SJCRH30 (cell line): Measurements from ENCODE around the gene CLCF1. TPM values are rescaled to one million over a fixed set of nuclear protein-coding genes. Genes with fewer than 3 reads are reported as not detected.

Experiments
- DNase-seq, 2 experiments: peaks; one replicate each; pipeline ENCODE4 v3.0.0-alpha.2; 2015 to 2020
- H3K27ac ChIP-seq: fragments of 250-450 bp; sonication (Bioruptor Pico); 2 replicates; pipeline ENCODE4 v1.5.1; 2020; ENCODE audit warnings: mild to moderate bottlenecking, moderate library complexity
- H3K27me3 ChIP-seq: fragments of 250-450 bp; sonication (Bioruptor Pico); 2 replicates; pipeline ENCODE4 v1.5.1; 2020; ENCODE audit warnings: mild to moderate bottlenecking, moderate library complexity
- H3K36me3 ChIP-seq: fragments of 250-450 bp; sonication (Bioruptor Pico); 2 replicates; pipeline ENCODE4 v1.5.1; 2020; ENCODE audit warnings: mild to moderate bottlenecking, moderate library complexity
- H3K4me1 ChIP-seq: fragments of 250-450 bp; sonication (Bioruptor Pico); 2 replicates; pipeline ENCODE4 v1.5.1; 2020; ENCODE audit warnings: mild to moderate bottlenecking, moderate library complexity
- H3K4me3 ChIP-seq: fragments of 250-450 bp; sonication (Bioruptor Pico); 2 replicates; pipeline ENCODE4 v1.5.1; 2020; ENCODE audit warnings: mild to moderate bottlenecking, moderate library complexity
- H3K9me3 ChIP-seq: fragments of 250-450 bp; sonication (Bioruptor Pico); replicated peaks from 2 replicates; pipeline ENCODE4 v1.5.1; 2020; ENCODE audit warnings: mild to moderate bottlenecking, moderate library complexity
- total RNA-seq: library from RNA; depleted of rRNA; stranded (reverse); fragments of >200 nt; shearing (Covaris generic); gene quantifications from 2 replicates; pipeline ENCODE4 v1.2.3, GENCODE V29; 2014

Gene CLCF1
- total RNA-seq, 1 experiment from 2014 or later = 6.1 TPM

GRCh38 chr11:67354075-67355022, 19.0 kb downstream of the CLCF1 start:
- no peaks in the 10 kb centered on the region for H3K36me3 ChIP-seq

GRCh38 chr11:67353317-67354074, 19.9 kb downstream of the CLCF1 start, which contains the start of gene POLD4:
POLD4 (minus strand) TSS chr11:67353546; CDS start chr11:67353399, 147 bp downstream.
- Histone ChIP-seq H3K27ac (peak within 1 kb of the TSS; percentile 100), H3K4me3 (peak within 1 kb of the TSS; percentile 57), H3K4me1 (peaks cover 38% of the 10 kb centered on the region), H3K27me3 (no peaks in the 10 kb centered on the region), H3K36me3 (no peaks in the 10 kb centered on the region), H3K9me3 (no peaks in the 10 kb centered on the region)
- peak; percentile 99 for DNase-seq

More at GRCh38 chr11:67354075-67355022, 19.0 kb downstream of the CLCF1 start:
- Histone ChIP-seq H3K27me3 (no peaks in the 10 kb centered on the region), H3K4me1 (peaks cover 38% of the 10 kb centered on the region), H3K4me3 (peak overlapping the region; percentile 39), H3K27ac (peak overlapping the region; percentile 100), H3K9me3 (no peaks in the 10 kb centered on the region)
- DNase-seq = peak; percentile 93

GRCh38 chr11:67352546-67353316, 20.7 kb downstream of the CLCF1 start:
- Histone ChIP-seq H3K27me3 (no peaks in the 10 kb centered on the region), H3K36me3 (no peaks in the 10 kb centered on the region), H3K27ac (peak overlapping the region; percentile 100), H3K4me3 (peak overlapping the region; percentile 57), H3K4me1 (peaks cover 38% of the 10 kb centered on the region), H3K9me3 (no peaks in the 10 kb centered on the region)
- no peak for DNase-seq

- DNase-seq = peak in 1 of 2 experiments; percentile 75
- H3K36me3 ChIP-seq = no peaks in the 10 kb centered on the region
- H3K9me3 ChIP-seq = no peaks in the 10 kb centered on the region
- H3K4me1 ChIP-seq = peaks cover 28% of the 10 kb centered on the region
- H3K4me3 ChIP-seq = peak overlapping the region; percentile 57; the same call in 1 of the 2 replicates
- no peak overlapping the region; the same call in 1 of the 2 replicates for H3K27ac ChIP-seq
- H3K27me3 ChIP-seq = no peaks in the 10 kb centered on the region
These were observed 22.0 kb downstream of the CLCF1 start for GRCh38 chr11:67351275-67352005.

GRCh38 chr11:67349928-67350465, 23.4 kb downstream of the CLCF1 start:
- peaks cover 13% of the 10 kb centered on the region for H3K4me1 ChIP-seq
- H3K27ac ChIP-seq = no peak overlapping the region
- no peaks in the 10 kb centered on the region for H3K36me3 ChIP-seq
- no peaks in the 10 kb centered on the region for H3K27me3 ChIP-seq
- no peak overlapping the region for H3K4me3 ChIP-seq
- no peaks in the 10 kb centered on the region for H3K9me3 ChIP-seq
- DNase-seq = no peak

- H3K27ac ChIP-seq = no peak overlapping the region
- no peaks in the 10 kb centered on the region for H3K27me3 ChIP-seq
- no peaks in the 10 kb centered on the region for H3K36me3 ChIP-seq
- H3K4me1 ChIP-seq = peaks cover 10% of the 10 kb centered on the region
- no peaks in the 10 kb centered on the region for H3K9me3 ChIP-seq
- DNase-seq = no peak
- H3K4me3 ChIP-seq = no peak overlapping the region
These were observed 23.9 kb downstream of the CLCF1 start for GRCh38 chr11:67349457-67349856.

GRCh38 chr11:67349036-67349435, 24.4 kb downstream of the CLCF1 start:
- Histone ChIP-seq H3K4me3 (no peak overlapping the region), H3K9me3 (no peaks in the 10 kb centered on the region), H3K27me3 (no peaks in the 10 kb centered on the region), H3K4me1 (peaks cover 7% of the 10 kb centered on the region), H3K27ac (no peak overlapping the region), H3K36me3 (no peaks in the 10 kb centered on the region)
- DNase-seq = no peak

- no peaks in the 10 kb centered on the region for H3K9me3 ChIP-seq
- no peak for DNase-seq
- peaks cover 4% of the 10 kb centered on the region for H3K4me1 ChIP-seq
- H3K4me3 ChIP-seq = no peak overlapping the region
- no peaks in the 10 kb centered on the region for H3K36me3 ChIP-seq
- H3K27me3 ChIP-seq = no peaks in the 10 kb centered on the region
- no peak overlapping the region for H3K27ac ChIP-seq
These were observed 25.2 kb downstream of the CLCF1 start for GRCh38 chr11:67347964-67348749.

GRCh38 chr11:67345920-67346819, 27.2 kb downstream of the CLCF1 start:
- Histone ChIP-seq H3K36me3 (no peaks in the 10 kb centered on the region), H3K27ac (no peak overlapping the region), H3K9me3 (no peaks in the 10 kb centered on the region), H3K27me3 (no peaks in the 10 kb centered on the region), H3K4me1 (no peaks in the 10 kb centered on the region; the same call in 1 of the 2 replicates), H3K4me3 (no peak overlapping the region)
- DNase-seq = peak in 1 of 2 experiments; percentile 56

- H3K4me3 ChIP-seq = no peak overlapping the region
- no peak overlapping the region for H3K27ac ChIP-seq
- no peaks in the 10 kb centered on the region for H3K9me3 ChIP-seq
- no peaks in the 10 kb centered on the region for H3K27me3 ChIP-seq
- H3K36me3 ChIP-seq = no peaks in the 10 kb centered on the region
- no peak for DNase-seq
- no peaks in the 10 kb centered on the region; the same call in 1 of the 2 replicates for H3K4me1 ChIP-seq
These were observed 28.0 kb downstream of the CLCF1 start for GRCh38 chr11:67345247-67345919.

- Histone ChIP-seq H3K27me3 (no peaks in the 10 kb centered on the region), H3K4me1 (no peaks in the 10 kb centered on the region; the same call in 1 of the 2 replicates), H3K36me3 (no peaks in the 10 kb centered on the region), H3K27ac (no peak overlapping the region), H3K4me3 (no peak overlapping the region), H3K9me3 (no peaks in the 10 kb centered on the region)
- no peak for DNase-seq
These were observed 29.1 kb downstream of the CLCF1 start for GRCh38 chr11:67344264-67344663.

- no peak for DNase-seq
- Histone ChIP-seq H3K36me3 (no peaks in the 10 kb centered on the region), H3K9me3 (no peaks in the 10 kb centered on the region), H3K4me1 (no peaks in the 10 kb centered on the region), H3K27ac (no peak overlapping the region), H3K27me3 (no peaks in the 10 kb centered on the region), H3K4me3 (no peak overlapping the region)
These were observed 36.1 kb downstream of the CLCF1 start for GRCh38 chr11:67337257-67337656.
